Fibroblast of mammary gland (primary cell): Measurements from ENCODE around the gene PPP6R2.

Experiments
- DNase-seq: peaks from one replicate; pipeline ENCODE4 v3.0.0-alpha.2; 2010; ENCODE audit warnings: low read depth
- H3K4me3 ChIP-seq: 2 replicates; pipeline ENCODE4 v1.5.1; 2011; ENCODE audit warnings: low read depth, mild to moderate bottlenecking, low read length, moderate library complexity; ENCODE audit not compliant: control insufficient read depth
- CTCF ChIP-seq: conservative IDR thresholded peaks from 2 replicates; pipeline ENCODE4 v1.5.1; 2011; ENCODE audit warnings: low read depth, low read length, inconsistent platforms; ENCODE audit not compliant: control insufficient read depth, insufficient read depth

The PPP6R2 gene

GRCh38 chr22:50434849-50435248, 91.7 kb downstream of the PPP6R2 start:
- no peak for TF ChIP-seq CTCF
- no peak overlapping the region for H3K4me3 ChIP-seq
- no peak for DNase-seq

GRCh38 chr22:50435291-50436014, 92.3 kb downstream of the PPP6R2 start:
- DNase-seq: no peak
- no peak for TF ChIP-seq CTCF
- H3K4me3 ChIP-seq: no peak overlapping the region

- H3K4me3 ChIP-seq: no peak overlapping the region
- no peak for TF ChIP-seq CTCF
- DNase-seq: no peak
These were observed 93.1 kb downstream of the PPP6R2 start for GRCh38 chr22:50436015-50436830.

- no peak for DNase-seq
- TF ChIP-seq CTCF: no peak
- H3K4me3 ChIP-seq: no peak overlapping the region
These were observed 93.8 kb downstream of the PPP6R2 start for GRCh38 chr22:50436841-50437341.

GRCh38 chr22:50437511-50438304, 94.6 kb downstream of the PPP6R2 start:
- H3K4me3 ChIP-seq: no peak overlapping the region
- no peak for DNase-seq
- no peak for TF ChIP-seq CTCF

- no peak for DNase-seq
- no peak overlapping the region for H3K4me3 ChIP-seq
- TF ChIP-seq CTCF: no peak
These were observed 95.5 kb downstream of the PPP6R2 start for GRCh38 chr22:50438305-50439275.
